ENCODE results near the gene CHCHD6. TPM values are rescaled to one million over a fixed set of nuclear protein-coding genes. Genes with fewer than 3 reads are reported as not detected.

CHCHD6 gene
- total RNA-seq, 1 experiment from 2014 or later: 40.9 TPM

DNA sequence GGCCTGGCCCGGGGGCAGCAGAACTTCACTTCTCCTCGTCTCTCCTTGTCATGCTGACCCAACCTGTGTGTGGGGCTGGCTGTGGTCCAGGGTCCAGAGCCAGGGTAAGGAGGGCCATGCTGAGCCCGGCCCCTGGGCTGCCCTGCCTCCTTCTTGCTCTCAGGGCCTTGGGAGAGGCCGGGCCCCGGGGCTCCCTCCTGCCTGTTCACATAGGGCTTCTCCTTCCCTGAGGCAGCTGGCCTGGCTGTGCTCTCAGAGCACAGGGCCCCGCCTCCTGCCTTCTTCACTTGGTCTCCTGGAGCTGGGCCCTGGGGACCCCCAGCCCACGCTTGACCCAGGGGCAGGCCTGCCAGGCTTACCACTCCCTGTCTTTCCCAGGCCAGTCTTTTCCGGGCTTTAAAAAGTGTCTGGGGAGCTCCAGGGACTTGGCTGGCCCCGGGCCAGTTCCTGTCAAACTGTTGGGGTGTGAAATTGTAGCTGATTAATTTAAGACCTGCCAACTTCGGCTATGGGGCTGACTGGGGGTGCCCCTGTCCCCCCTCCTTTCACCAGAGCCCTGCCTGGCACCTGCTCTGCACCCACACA is 290.7 kb downstream of the CHCHD6 start:
- no peaks in the 10 kb centered on the region for H3K9me3 Mint-ChIP-seq
- H3K27me3 Mint-ChIP-seq (ENCODE audit: low read depth): no peaks in the 10 kb centered on the region
- TF ChIP-seq PRRX2 (CRISPR knock-in tag; IDR thresholded peaks at IDR 0.05): no peak
- TF ChIP-seq SMAD3 (CRISPR knock-in tag; IDR thresholded peaks at IDR 0.05; ENCODE audit: borderline replicate concordance): no peak
- no peak for TF ChIP-seq ZNF138 (CRISPR knock-in tag; conservative IDR thresholded peaks at IDR 0.05)
- TF ChIP-seq CREB1 (CRISPR knock-in tag; IDR thresholded peaks at IDR 0.05): no peak
- TF ChIP-seq TCF7 (CRISPR knock-in tag; IDR thresholded peaks at IDR 0.05; ENCODE audit: low read depth): no peak
- no peak for TF ChIP-seq SMAD4 (CRISPR knock-in tag; IDR thresholded peaks at IDR 0.05)
- TF ChIP-seq JUN (CRISPR knock-in tag; IDR thresholded peaks at IDR 0.05): no peak
- no peak for TF ChIP-seq TEAD1 (CRISPR knock-in tag; IDR thresholded peaks at IDR 0.05)
- H3K36me3 Mint-ChIP-seq: peaks cover 2% of the 10 kb centered on the region; the same call in 1 of the 2 replicates
- no peak for ATAC-seq
- no peak overlapping the region for H3K4me3 Mint-ChIP-seq
- ChIA-PET POLR2A (no interaction called here), CTCF (interaction anchor here (0.9 to 2.4 kb wide), 5 partner anchors 10 to 478 kb away, joined by 3 to 12 read pairs (median 6); no protein-coding TSS in a partner anchor)
- H3K4me1 Mint-ChIP-seq: peaks cover 11% of the 10 kb centered on the region
- no peak overlapping the region for H3K27ac Mint-ChIP-seq
- DNase-seq (ENCODE audit: low spot score): no peak

- peaks cover 11% of the 10 kb centered on the region for H3K4me1 Mint-ChIP-seq
- CTCF ChIA-PET: interaction anchor here (0.9 to 2.4 kb wide), 5 partner anchors 9 to 478 kb away, joined by 3 to 12 read pairs (median 6); no protein-coding TSS in a partner anchor
- POLR2A ChIA-PET: interaction anchor here (1.1 kb wide), 1 partner anchor 33 kb away, joined by 3 read pairs; no protein-coding TSS in a partner anchor
- H3K9me3 Mint-ChIP-seq: no peaks in the 10 kb centered on the region
- H3K4me3 Mint-ChIP-seq: no peak overlapping the region
- H3K36me3 Mint-ChIP-seq: peaks cover 2% of the 10 kb centered on the region; the same call in 1 of the 2 replicates
- no peak for ATAC-seq
- no peaks in the 10 kb centered on the region for H3K27me3 Mint-ChIP-seq (ENCODE audit: low read depth)
- no peak for DNase-seq (ENCODE audit: low spot score)
- no peak overlapping the region for H3K27ac Mint-ChIP-seq
- no peak for TF ChIP-seq PRDM15 (CRISPR knock-in tag; IDR thresholded peaks at IDR 0.05)
- no peak for TF ChIP-seq FOXP4 (CRISPR knock-in tag; IDR thresholded peaks at IDR 0.05)
- TF ChIP-seq E2F5 (CRISPR knock-in tag; IDR thresholded peaks at IDR 0.05): no peak
- TF ChIP-seq, protein P1, sequence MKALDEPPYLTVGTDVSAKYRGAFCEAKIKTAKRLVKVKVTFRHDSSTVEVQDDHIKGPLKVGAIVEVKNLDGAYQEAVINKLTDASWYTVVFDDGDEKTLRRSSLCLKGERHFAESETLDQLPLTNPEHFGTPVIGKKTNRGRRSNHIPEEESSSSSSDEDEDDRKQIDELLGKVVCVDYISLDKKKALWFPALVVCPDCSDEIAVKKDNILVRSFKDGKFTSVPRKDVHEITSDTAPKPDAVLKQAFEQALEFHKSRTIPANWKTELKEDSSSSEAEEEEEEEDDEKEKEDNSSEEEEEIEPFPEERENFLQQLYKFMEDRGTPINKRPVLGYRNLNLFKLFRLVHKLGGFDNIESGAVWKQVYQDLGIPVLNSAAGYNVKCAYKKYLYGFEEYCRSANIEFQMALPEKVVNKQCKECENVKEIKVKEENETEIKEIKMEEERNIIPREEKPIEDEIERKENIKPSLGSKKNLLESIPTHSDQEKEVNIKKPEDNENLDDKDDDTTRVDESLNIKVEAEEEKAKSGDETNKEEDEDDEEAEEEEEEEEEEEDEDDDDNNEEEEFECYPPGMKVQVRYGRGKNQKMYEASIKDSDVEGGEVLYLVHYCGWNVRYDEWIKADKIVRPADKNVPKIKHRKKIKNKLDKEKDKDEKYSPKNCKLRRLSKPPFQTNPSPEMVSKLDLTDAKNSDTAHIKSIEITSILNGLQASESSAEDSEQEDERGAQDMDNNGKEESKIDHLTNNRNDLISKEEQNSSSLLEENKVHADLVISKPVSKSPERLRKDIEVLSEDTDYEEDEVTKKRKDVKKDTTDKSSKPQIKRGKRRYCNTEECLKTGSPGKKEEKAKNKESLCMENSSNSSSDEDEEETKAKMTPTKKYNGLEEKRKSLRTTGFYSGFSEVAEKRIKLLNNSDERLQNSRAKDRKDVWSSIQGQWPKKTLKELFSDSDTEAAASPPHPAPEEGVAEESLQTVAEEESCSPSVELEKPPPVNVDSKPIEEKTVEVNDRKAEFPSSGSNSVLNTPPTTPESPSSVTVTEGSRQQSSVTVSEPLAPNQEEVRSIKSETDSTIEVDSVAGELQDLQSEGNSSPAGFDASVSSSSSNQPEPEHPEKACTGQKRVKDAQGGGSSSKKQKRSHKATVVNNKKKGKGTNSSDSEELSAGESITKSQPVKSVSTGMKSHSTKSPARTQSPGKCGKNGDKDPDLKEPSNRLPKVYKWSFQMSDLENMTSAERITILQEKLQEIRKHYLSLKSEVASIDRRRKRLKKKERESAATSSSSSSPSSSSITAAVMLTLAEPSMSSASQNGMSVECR (CRISPR knock-in tag; IDR thresholded peaks at IDR 0.05; ENCODE audit: borderline replicate concordance): no peak
- no peak for TF ChIP-seq AFF4 (CRISPR knock-in tag; IDR thresholded peaks at IDR 0.05; ENCODE audit: borderline replicate concordance)
- TF ChIP-seq FOXP1 (CRISPR knock-in tag; IDR thresholded peaks at IDR 0.05; ENCODE audit: borderline replicate concordance): no peak
- no peak for TF ChIP-seq SP1 (CRISPR knock-in tag; conservative IDR thresholded peaks at IDR 0.05)
- TF ChIP-seq, protein P2, sequence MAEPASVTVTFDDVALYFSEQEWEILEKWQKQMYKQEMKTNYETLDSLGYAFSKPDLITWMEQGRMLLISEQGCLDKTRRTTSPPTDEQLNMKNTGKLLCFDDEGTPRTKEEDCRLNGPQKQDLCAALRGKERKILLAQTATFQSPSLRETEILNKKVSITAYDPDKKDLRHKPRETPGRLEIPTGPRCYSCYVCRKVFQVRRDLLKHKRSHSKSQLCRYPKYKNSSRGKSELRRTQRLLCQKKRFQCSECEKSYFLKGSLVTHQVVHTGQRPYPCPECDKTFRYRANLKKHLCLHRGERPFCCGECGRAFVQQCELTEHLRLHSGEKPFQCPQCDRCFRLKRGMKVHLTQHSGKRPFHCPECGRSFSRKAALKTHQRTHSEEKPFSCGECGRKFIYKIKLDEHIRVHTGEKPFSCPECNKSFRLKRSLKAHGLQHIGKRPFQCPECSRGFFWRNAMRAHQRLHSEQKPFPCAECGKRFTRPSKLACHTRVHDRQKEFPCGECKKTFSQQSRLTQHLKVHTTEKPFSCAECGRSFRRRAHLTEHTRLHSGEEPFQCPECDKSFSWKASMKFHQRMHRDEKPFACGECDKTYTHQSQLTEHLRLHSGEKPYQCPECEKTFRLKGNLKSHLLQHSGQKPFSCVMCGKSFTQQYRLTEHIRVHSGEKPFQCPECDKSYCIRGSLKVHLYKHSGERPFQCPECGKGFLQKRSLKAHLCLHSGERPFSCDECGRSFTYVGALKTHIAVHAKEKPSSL (CRISPR knock-in tag; conservative IDR thresholded peaks at IDR 0.05): no peak
Measured at GRCh38 chr3:126995254-126995780, 291.3 kb downstream of the CHCHD6 start.

All from WTC11 (cell line).